ENCODE data around the gene PIM3.
"Not testable (repeated sequence)": the region's sequence is repeated elsewhere in the genome, so short reads cannot be mapped to it uniquely, and the experiment has no call there.

Gene PIM3

GRCh38 chr22:49968313-49968830, 7.8 kb downstream of the PIM3 start:
- DNase-seq (ENCODE audit: low read depth), result no peak

GRCh38 chr22:49968831-49969661, 8.5 kb downstream of the PIM3 start:
- DNase-seq (ENCODE audit: low read depth), result no peak

GRCh38 chr22:49969751-49970527, 9.4 kb downstream of the PIM3 start:
- no peak for DNase-seq (ENCODE audit: low read depth)

GRCh38 chr22:49970528-49971231, 10.1 kb downstream of the PIM3 start:
- DNase-seq (ENCODE audit: low read depth), result peak; percentile 82

DNA sequence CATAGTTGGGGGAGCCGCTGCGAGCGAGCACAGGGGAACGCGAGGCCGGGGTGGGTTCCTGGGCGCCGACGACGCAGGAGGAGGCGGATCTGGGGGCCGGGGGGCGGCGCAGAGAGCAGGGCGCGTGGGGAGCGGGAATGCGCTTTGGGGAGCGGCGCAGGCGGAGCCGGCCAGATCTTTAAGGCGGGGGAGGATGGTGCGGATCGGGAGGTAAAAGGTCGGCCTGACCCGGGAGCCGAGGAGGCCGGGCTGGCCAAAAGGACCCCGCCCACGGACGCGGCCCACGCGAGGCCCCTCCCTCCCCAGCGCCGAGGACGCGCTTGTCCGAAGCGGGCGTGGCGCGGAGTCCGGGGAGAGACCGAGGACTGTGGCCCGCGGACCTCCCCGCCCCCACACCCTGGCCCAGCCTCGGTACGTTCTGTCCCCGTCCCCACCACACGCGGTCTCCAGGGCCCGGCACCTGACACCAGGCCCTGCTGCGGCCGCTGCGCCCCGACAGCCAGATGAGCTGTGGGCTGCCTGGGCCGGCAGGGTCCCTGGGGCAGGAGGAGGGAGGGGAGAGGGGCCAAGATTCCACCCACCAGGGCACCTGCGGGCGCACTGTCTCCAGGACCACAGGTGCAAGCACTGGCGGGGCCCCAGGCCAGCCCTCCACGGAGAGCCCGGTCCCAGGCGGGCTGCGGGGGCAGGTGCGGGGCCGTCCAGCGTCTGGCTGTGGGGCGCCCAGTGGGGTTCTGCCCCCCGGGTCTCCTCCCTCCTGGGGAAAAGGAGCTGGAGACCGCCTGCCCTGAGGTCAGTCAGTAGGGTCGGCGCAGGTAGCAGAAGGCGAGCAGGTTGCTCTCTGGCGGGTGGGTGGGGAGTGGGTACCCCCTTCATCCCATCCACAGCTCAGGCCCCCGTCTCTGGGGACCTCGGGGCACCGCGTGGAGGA, 10.9 kb downstream of the PIM3 start:
- no peak for DNase-seq (ENCODE audit: low read depth)

- DNase-seq (ENCODE audit: low read depth), result no peak
Measured at GRCh38 chr22:49972163-49973017, 11.8 kb downstream of the PIM3 start.

GRCh38 chr22:49973018-49973961, 12.7 kb downstream of the PIM3 start:
- DNase-seq (ENCODE audit: low read depth), result no peak

GRCh38 chr22:49975543-49976389, 15.2 kb downstream of the PIM3 start:
- DNase-seq (ENCODE audit: low read depth), result no peak

- DNase-seq (ENCODE audit: low read depth), result no peak
Measured at GRCh38 chr22:49976439-49977175, 16.0 kb downstream of the PIM3 start.

- no peak for DNase-seq (ENCODE audit: low read depth)
Measured at GRCh38 chr22:49977578-49977977, 17.0 kb downstream of the PIM3 start.

DNA sequence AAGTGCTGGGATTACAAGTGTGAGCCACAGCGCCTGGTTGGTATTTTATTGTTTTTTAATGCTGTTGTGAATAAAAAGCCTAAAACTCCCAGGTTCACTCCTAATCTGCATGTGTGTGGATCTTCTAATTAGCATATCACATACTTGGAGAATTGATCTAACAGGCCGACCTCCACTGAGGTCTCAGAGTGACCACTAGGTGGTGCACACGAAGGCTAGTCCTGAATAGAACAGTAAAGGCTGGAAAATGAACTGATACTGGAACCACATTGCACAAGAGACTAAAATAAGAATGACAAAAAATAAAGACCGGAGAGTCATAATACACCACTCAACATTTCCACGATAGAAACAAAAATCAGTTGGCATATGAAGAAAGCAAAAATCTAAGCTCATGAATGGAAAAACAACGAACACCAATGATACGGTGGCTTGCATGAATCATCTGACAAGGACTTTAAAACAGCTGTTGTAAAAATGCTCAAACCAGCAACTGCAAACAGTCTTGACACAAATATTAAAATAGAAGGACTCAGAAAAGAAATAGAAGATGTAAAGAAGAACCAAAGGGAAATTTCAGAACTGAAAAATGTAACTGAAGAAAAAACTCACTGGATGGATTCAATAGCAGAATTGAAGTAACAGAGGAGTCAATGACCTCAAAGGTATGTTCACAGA, 19.2 kb downstream of the PIM3 start:
- no peak for DNase-seq (ENCODE audit: low read depth)

DNA sequence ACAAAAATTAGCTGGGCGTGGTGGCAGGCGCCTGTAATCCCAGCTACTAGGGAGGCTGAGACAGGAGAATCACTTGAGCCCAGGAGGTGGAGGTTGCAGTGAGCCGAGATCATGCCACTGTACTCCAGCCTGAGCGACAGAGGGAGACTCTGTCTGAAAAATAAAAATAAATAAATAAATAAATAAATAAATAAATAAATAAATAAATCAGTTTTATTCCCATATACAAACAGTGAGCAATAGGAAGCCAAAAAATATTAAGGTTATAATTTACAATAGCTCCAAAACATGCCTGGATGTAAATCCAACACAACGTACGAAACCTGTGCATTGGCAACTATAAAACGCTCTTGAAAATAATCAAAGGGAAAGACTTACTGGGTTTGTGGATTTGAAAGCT, 21.2 kb downstream of the PIM3 start:
- not testable (repeated sequence) for DNase-seq (ENCODE audit: low read depth)

GRCh38 chr22:49983148-49984042, 22.8 kb downstream of the PIM3 start:
- DNase-seq (ENCODE audit: low read depth), result no peak

DNA sequence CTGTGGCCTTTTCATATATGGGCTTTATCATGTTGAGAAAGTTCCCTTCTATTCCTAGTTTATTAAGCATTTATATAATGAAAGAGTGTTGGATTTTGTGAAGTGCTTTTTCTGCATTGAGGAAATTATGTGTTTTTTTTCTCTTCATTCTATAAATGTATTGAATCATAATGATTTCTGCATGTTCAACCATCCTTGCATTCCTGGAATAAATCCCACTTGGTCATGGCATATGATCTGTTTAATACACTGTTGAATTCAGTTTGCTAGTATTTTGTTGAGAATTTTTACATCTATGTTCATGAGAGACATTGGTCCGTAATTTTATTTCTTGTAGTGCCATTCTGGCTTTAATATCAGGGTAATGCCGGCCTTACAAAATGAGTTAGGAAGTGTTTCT, 25.8 kb downstream of the PIM3 start:
- DNase-seq (ENCODE audit: low read depth), result no peak

GRCh38 chr22:49989826-49990225, 29.3 kb downstream of the PIM3 start:
- not testable (repeated sequence) for DNase-seq (ENCODE audit: low read depth)

DNA sequence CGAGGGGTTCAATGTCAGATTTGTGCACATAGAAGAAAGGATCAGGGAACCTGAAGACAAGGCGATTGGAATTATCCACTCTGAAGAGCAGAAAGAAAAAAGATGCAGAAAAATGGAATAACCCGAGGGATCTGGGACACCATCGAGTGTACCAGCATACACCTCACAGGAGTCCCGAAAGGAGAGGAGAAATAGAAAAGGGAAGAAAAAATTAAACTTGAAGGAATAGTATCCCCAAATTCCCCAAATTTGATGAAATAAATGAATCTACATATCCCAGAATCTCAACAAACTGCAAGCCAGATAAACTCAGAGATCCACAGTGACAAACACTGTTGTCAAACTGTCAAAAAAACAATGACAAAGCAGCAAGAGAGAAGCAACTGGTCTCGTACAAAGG, 30.6 kb downstream of the PIM3 start:
- no peak for DNase-seq (ENCODE audit: low read depth)

Measured in stimulated activated CD8-positive, alpha-beta memory T cell treated with anti-CD3 and anti-CD28 coated beads, Interleukin-15, amount 100 ng/mL, for 24 hours (primary cell).